GM08714 (cell line): ENCODE measurements around the gene SV2A.
"Not testable (repeated sequence)": the region's sequence is repeated elsewhere in the genome, so short reads cannot be mapped to it uniquely, and the experiment has no call there.

Experiments
- H3K4me3 ChIP-seq: fragments of 200-500 bp; sonication (Bioruptor generic); 2 replicates; pipeline ENCODE4 v1.5.1; 2014; ENCODE audit warnings: mild to moderate bottlenecking, low read length, inconsistent platforms
- ZNF274 ChIP-seq: IDR thresholded peaks from 2 replicates; pipeline ENCODE4 v1.6.1; 2012; ENCODE audit warnings: mild to moderate bottlenecking, low read depth, low read length

The SV2A gene, protein sequence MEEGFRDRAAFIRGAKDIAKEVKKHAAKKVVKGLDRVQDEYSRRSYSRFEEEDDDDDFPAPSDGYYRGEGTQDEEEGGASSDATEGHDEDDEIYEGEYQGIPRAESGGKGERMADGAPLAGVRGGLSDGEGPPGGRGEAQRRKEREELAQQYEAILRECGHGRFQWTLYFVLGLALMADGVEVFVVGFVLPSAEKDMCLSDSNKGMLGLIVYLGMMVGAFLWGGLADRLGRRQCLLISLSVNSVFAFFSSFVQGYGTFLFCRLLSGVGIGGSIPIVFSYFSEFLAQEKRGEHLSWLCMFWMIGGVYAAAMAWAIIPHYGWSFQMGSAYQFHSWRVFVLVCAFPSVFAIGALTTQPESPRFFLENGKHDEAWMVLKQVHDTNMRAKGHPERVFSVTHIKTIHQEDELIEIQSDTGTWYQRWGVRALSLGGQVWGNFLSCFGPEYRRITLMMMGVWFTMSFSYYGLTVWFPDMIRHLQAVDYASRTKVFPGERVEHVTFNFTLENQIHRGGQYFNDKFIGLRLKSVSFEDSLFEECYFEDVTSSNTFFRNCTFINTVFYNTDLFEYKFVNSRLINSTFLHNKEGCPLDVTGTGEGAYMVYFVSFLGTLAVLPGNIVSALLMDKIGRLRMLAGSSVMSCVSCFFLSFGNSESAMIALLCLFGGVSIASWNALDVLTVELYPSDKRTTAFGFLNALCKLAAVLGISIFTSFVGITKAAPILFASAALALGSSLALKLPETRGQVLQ

DNA sequence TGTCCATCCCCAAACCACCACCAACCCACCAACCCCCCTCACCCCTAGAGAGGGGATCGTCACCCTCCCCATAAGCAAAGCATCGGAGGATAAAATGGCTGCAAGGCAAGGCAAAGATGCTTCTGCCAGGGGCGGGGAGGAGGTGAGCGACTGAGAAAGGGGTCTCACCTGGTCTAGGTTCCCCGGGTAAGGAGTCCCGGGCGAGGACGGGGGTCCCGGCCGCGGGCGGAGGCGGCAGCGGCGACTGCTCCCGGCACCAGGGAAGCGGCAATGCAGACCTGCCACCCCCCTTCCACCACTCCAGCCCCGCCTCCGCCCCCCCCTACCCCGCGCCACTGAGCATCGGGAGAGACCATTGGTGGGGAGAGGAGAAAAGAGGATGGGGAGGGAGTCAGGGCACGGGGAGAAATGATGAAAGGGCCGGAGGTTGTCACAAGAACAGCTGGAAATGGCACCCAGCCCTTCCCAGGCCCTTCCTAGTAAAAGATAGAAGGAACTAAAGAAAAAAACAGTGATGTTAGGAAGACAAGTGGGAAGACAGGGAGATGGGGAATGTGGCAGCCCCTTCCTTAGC, at the start of gene SV2A:
SV2A (minus strand) TSS at position 274 of the 574 bp plus-strand sequence. CDS start 4,004 bp downstream, outside the sequence.
- peak within 1 kb of the TSS; percentile 91 for H3K4me3 ChIP-seq
- no peak for TF ChIP-seq ZNF274

DNA sequence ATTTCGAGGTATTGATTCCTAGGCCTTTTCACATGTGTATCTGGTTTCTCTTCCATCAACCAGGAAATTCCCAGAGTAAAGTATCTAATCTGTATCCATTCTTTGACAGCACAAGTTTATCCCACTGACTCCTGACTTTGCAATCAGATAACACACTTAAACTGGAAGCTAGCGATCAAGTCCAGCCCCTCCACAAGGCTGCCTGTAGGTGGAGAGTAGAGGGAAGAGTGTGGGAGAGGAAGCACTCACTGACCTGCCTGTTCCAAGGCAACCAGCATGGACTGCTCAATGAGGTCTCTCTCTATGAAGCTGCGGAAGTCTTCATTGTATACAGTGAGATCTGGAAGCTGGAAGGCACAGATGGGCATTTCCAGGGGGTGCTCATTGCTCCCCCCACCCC, 49.4 kb upstream of the SV2A start:
- no peak for TF ChIP-seq ZNF274
- no peak overlapping the region for H3K4me3 ChIP-seq

DNA sequence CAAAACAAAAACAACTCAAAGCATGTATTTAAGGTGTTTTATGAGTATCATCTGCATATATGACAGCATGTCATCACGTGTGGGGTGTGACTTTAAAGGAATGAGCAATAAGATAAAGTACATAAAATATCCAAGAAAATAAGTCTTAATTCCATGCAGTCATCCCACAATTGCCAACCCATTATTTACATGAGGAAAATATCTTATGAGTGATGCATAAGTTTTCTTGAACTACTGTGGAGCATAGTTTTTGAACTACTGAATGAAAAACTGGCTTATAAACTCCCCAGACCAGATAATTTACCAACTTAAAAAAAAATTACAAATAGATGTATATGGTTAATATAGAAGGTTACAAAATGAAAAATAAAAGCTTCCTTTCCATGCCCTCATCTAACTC, 48.8 kb upstream of the SV2A start:
- TF ChIP-seq ZNF274, result no peak
- H3K4me3 ChIP-seq, result no peak overlapping the region

DNA sequence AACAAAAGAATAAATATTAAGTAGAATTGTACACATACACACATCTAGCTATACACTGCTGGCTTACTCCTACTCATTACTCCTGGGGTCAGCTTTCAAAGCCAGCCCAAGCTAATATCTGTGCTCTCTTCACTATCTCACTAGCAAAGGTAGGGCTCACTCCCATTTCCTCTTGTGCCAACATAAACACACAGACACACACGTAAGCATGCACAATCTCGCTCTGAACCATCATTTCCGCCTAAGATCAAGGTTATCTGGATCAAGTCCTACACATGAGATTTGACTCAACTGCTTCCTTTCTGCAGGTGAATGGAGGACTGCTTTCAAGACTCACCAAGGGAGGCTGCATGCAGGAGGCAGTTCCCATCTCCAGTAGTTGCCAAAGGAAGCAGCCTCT, 47.8 kb upstream of the SV2A start:
- TF ChIP-seq ZNF274, result no peak
- no peak overlapping the region for H3K4me3 ChIP-seq

DNA sequence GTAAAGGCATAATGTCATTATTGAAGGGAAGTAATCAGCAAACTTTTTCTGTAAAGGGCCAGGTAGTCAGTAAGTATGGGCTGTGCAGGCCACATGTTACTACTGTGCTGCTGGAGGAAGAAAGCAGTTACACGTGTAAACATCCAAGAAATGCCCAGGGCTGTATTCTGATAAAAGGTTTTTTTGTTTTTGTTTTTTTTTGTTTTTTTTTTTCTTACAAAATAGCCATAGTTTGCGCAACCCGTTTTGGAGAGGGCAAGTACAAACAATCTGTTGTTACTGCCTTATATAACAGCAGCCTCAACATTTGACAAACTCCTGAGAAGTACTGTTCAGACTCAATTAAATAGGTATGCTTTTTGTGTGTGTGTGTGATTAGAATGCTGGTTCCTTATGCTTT, 45.7 kb upstream of the SV2A start:
- TF ChIP-seq ZNF274, result no peak
- H3K4me3 ChIP-seq, result no peak overlapping the region

DNA sequence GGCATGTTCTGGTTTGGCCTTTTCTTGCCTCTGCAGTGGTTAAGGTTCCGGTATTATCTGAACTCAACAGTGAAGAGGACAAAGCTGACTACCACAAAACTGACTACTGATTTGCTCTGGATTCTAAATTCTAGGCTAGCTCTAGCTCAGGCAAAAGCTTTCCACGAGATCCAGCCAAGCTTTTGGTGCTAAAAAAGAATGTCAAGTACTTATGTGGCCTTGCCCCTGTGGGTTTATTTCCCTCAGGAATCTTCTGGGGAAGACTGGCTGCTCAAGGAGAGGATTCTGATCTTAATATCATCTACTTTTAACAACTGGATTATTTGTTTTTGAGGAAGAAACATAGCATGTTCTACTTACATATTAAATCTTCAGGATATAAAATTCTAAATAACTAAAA, 45.1 kb upstream of the SV2A start:
- H3K4me3 ChIP-seq, result no peak overlapping the region
- TF ChIP-seq ZNF274, result no peak

DNA sequence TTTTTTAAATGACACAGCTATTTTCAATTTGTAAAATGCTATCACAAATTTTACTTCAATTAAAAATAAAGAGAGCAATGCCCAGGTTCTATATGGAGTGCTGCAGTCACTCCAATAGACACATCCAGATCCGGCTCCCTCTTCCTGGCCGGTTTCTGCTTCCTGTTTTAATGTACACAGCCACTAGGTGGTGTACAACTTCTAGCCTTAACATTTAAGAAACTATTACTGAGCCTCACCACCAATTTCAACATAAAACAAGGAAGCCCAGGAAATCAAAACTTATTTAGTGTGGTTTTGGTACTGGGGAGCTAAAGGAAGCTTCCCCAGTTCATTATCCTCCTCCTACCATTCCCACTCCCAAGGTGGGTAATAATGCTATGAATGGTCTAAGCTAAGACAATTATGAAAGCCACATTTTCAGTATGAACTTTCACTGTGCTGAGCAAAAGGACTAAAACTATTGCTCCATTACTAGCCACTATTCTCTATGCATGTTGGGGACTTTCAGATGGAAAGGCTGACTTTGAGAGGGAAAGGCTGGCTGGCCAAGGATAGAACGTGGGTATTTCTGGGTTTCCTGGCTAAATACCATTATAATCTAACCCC, 44.5 kb upstream of the SV2A start:
- no peak for TF ChIP-seq ZNF274
- no peak overlapping the region for H3K4me3 ChIP-seq

DNA sequence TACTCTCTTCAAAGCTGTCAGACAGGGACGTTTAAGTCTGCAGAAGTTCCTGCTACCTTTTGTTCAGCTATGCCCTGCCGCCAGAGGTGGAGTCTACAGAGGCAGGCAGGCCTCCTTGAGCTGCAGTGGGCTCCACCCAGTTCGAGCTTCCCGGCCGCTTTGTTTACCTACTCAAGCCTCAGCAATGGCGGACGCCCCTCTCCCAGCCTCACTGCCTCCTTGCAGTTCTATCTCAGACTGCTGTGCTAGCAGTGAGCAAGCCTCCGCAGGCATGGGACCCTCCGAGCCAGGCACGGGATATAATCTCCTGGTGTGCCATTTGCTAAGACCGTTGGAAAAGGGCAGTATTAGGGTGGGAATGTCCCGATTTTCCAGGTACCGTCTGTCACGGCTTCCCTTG, 39.9 kb upstream of the SV2A start:
- H3K4me3 ChIP-seq, result not testable (repeated sequence)

DNA sequence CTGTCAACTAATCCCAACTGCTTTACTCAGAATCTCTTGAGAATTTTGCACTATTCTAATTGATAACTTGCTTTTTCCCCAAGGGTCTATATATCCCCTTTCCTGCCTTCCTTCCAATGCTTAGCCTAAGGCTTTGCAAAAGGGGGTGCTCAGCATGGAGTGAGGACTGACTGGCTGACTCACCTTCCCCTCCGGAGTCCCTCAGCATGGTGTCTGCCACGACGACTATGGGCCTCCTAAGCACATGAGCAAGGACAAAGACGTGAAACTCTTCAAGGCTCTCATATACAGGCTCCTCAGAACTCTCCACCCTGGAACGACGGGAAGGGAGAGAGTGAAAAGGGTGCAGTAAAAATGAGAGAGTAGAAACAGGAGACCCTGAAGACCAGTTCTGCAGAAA, 32.3 kb upstream of the SV2A start:
- TF ChIP-seq ZNF274, result no peak
- no peak overlapping the region for H3K4me3 ChIP-seq

DNA sequence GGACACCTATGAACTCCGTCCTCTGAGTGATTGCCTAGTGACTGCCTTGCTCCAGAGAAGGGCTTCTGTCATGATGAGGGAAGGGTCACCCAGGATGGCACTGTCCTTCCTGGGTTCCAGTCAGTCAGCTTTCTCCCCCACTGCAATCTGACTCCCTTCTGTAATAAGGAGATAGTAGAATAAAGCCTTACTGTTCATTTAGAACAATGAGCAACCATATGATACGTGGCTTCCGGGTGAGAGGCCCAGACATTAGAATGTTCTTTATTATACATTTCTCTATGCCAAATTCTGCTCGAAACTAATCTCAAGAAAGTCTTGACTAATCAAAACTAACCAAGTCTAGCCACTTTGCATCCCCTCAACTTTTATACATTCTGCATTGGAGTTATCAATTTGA, 27.6 kb upstream of the SV2A start:
- TF ChIP-seq ZNF274, result no peak

DNA sequence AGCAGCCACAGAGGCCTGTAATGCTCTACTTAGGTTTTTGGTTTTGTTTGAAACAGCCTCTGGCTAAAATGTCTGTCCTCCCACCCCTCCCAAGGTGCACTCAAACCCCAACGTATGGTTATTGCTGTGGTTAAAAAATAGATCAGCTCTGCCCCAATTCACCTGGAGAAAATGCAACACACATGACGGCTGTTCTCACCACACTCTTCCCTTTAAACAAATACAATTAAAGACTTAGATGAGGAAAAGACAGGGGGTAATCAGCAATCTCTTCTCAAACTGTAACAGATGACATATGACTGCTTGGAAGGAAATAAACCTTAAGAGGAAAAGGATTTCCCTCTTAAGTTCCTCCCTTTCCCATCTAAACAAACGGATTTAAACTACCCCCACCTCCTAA, 25.2 kb upstream of the SV2A start:
- TF ChIP-seq ZNF274, result no peak

More for the DNA sequence above, 27.6 kb upstream of the SV2A start:
- no peak overlapping the region for H3K4me3 ChIP-seq

DNA sequence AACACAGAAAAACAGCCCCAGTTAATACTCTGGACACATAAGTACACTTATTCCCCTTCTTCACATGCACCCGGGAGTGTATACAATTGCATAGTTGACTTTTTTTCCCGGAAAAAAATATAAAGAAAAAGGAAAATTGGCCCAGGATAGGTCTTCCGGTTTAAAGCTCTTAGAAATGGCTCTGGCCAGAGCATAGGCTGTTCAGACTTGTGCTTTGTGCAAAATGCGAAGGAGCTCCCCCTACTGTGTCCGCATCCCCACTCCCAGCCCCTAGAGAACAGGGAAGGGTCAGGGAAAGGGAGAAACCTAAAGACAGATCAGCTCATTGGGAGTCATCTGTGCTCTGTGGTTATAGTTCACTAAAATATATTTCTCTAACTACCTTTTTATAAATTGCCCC, 24.6 kb upstream of the SV2A start:
- TF ChIP-seq ZNF274, result no peak
- H3K4me3 ChIP-seq, result no peak overlapping the region

More for the DNA sequence above, 25.2 kb upstream of the SV2A start:
- H3K4me3 ChIP-seq, result no peak overlapping the region

DNA sequence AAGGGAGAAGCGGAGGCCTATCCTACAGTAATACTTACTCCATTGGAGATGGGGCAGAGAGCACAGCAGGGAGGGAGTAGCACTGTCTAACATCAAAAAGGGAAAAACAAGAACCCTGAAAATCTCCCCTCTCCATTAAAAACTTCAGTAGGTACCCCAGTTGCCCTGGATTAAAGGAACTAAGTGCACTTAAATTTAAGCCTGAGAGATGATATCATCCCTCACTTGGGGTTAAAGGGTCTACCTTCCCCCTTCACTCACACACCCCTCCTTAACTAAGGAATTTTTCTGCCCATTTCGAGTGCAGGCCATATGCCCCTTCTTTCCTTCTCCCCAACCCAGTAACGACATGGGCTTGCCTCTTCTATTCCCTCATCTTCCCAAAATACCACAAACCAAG, 22.8 kb upstream of the SV2A start:
- TF ChIP-seq ZNF274, result no peak

DNA sequence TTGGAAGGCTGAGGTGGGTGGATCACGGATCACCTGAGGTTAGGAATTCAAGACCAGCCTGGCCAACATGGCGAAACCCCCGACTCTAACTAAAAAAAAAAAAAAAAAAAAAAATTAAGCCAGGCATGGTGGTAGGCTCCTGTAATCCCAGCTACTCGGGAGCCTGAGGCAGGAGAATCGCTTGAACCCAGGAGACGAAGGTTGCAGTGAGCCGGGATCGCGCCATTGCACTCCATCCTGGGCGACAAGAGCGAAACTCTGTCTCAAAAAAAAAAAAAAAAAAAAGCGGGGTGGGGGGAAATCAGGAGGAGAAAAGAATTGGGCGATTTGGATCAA, 21.0 kb upstream of the SV2A start:
- not testable (repeated sequence) for H3K4me3 ChIP-seq

More for the DNA sequence above, 22.8 kb upstream of the SV2A start:
- no peak overlapping the region for H3K4me3 ChIP-seq

DNA sequence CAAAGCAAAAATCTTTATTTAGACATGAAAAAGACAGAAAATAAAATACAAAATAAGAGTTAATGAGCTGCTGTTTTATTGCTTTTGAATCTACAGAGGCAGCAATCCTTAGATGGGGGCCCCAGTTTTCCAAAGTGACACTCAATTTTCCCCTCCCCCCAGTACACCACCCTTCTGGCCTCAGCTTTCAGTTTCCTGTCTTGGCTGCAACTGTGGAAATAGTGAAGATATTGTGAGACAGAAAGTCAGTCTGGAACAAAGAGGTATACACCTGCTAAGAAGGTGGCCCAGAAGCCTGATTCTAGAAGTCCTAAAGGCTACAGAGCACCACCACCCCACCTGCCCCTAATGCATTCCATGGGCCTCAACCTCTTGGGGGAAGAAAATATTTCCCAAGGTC, 20.1 kb upstream of the SV2A start:
- TF ChIP-seq ZNF274, result no peak
- H3K4me3 ChIP-seq, result no peak overlapping the region
